Right atrium auricular region (tissue), 2 donors: ENCODE data around the gene TSSK2. TPM values are rescaled to one million over a fixed set of nuclear protein-coding genes. Genes with fewer than 3 reads are reported as not detected.
A peak's percentile ranks its signal among the peaks of the same experiment; 100 is the strongest.

ENCODE experiments used
- DNase-seq: peaks from one replicate; pipeline ENCODE4 v3.0.0-alpha.2; 2019; ENCODE audit warnings: low spot score
- H3K27ac ChIP-seq, 2 donors: fragments of 200-600 bp; sonication (generic); 1 replicate in 1 of 2; 2 replicates in 1 of 2; pipeline ENCODE4 v1.5.1; 2016 to 2019
- H3K27me3 ChIP-seq, 2 donors: fragments of 200-600 bp; sonication (generic); one replicate each; pipeline versions ENCODE4 v1.5.1 to v1.6.0; 2017 to 2019
- H3K36me3 ChIP-seq: fragments of 200-600 bp; sonication (generic); one replicate; pipeline ENCODE4 v1.5.1; 2016
- H3K4me1 ChIP-seq, 2 donors: fragments of 200-600 bp; sonication (generic); one replicate each; pipeline versions ENCODE4 v1.5.1 to v1.6.0; 2017 to 2019
- H3K4me3 ChIP-seq, 2 donors: fragments of 200-600 bp; sonication (generic); 1 replicate in 1 of 2; 2 replicates in 1 of 2; pipeline ENCODE4 v1.5.1; 2017 to 2019; ENCODE audit warnings: mild to moderate bottlenecking in 1 of 2, moderate library complexity in 1 of 2
- H3K9me3 ChIP-seq, 2 donors: fragments of 200-600 bp; sonication (generic); one replicate each; pipeline ENCODE4 v1.5.1; 2019
- total RNA-seq, 2 donors: library from RNA; depleted of rRNA; stranded (reverse); fragments of >200 nt; gene quantifications; one replicate each; pipeline ENCODE4 v1.1.0, GENCODE V29; 2016
- TF ChIP-seq, protein P1 (sequence below), 2 donors: fragments of 200-600 bp; sonication (generic); IDR thresholded peaks; one replicate each; pipeline ENCODE4 v1.5.1; 2019; ENCODE audit warnings: antibody characterized with exemption in 2 of 2

The TSSK2 gene
- total RNA-seq, 2 donors from 2014 or later = not detected

DNA sequence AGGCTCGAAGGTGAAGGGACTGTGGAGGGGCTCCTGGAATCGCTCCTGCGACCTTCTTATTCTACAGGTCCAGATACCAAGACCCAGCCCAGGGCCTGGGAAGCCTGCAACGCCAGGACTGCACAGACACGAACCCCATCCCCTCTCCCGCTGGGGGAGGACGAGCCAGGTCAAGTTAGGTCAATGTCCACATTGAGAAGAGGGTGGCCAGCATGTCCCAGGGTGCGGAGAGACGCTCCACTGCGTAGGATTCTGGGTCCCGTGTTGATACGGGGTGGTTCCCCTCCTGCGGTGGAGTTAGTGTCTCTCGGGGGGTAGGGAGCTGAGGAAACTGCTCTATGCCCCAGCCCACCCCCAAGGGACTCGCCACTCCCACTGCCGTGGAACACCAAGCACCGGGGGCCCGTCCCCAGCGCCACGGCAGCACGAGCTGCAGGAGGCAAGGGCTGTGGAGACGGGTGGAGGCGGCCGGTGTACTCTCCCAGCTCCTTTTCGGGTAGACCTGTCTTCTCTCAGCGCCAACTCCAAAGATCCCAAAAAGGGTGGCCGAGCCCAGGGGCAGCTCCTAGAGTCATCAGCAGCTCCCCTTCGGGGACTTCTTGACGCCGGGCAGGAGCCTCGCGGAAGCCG lies 17.4 kb downstream of the TSSK2 start:
- H3K9me3 ChIP-seq = no peaks in the 10 kb centered on the region
- TF ChIP-seq, protein P1, sequence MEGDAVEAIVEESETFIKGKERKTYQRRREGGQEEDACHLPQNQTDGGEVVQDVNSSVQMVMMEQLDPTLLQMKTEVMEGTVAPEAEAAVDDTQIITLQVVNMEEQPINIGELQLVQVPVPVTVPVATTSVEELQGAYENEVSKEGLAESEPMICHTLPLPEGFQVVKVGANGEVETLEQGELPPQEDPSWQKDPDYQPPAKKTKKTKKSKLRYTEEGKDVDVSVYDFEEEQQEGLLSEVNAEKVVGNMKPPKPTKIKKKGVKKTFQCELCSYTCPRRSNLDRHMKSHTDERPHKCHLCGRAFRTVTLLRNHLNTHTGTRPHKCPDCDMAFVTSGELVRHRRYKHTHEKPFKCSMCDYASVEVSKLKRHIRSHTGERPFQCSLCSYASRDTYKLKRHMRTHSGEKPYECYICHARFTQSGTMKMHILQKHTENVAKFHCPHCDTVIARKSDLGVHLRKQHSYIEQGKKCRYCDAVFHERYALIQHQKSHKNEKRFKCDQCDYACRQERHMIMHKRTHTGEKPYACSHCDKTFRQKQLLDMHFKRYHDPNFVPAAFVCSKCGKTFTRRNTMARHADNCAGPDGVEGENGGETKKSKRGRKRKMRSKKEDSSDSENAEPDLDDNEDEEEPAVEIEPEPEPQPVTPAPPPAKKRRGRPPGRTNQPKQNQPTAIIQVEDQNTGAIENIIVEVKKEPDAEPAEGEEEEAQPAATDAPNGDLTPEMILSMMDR (IDR thresholded peaks at IDR 0.05) = no peak
- H3K27me3 ChIP-seq = peaks cover 4 to 19% of the 10 kb centered on the region in 2 donors
- no peaks in the 10 kb centered on the region for H3K36me3 ChIP-seq
- H3K4me3 ChIP-seq = no peak overlapping the region
- peaks cover 0 to 17% of the 10 kb centered on the region in 2 donors for H3K4me1 ChIP-seq
- DNase-seq = no peak
- H3K27ac ChIP-seq = no peak overlapping the region

DNA sequence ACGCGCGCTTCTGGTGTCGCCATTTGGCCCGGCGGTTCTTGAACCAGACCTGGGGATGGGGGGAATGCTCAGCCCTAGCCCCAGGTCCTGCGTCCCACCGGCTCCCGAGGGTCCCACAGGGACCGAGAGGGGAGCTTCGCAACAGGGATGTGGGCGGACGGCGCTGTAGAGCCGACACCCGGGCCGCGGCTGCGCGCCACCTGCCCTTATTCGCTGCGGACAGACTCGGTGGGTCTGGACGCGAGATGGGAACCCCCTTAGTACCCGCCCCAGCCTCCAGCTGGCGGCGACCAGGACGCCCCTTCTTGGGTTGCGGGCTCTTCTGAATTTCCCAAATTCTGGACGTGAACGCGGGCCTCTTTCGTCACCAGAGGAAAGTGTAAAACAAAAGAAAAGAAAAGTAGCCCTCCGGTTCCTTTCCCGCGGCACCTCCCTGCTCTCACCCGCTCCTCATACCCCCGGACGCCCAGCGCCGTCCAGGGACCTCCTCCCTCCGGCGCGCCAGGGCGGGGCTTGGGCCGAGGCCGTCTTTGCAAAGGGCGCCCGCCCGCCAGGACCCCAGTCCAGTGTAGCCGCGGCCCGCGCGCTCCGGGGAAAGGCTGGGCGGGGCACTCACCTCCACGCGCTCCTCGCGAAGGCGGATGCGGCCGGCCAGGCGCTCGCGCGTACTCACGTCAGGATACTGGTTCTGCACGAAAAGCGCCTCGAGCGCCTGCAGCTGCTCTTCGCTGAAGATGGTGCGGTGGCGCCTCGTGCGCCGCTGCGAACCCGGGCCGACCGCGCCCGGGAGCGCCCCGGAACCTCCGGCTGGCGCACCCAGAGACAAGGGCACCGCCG lies 18.2 kb downstream of the TSSK2 start:
- peak overlapping the region in 1 of 2 donors; percentile 41 for H3K4me3 ChIP-seq
- no peaks in the 10 kb centered on the region for H3K36me3 ChIP-seq
- DNase-seq = no peak
- peaks cover 0 to 9% of the 10 kb centered on the region in 2 donors for H3K4me1 ChIP-seq
- H3K9me3 ChIP-seq = no peaks in the 10 kb centered on the region
- peaks cover 4 to 19% of the 10 kb centered on the region in 2 donors for H3K27me3 ChIP-seq
- TF ChIP-seq, protein P1 (IDR thresholded peaks at IDR 0.05) = no peak
- no peak overlapping the region for H3K27ac ChIP-seq

DNA sequence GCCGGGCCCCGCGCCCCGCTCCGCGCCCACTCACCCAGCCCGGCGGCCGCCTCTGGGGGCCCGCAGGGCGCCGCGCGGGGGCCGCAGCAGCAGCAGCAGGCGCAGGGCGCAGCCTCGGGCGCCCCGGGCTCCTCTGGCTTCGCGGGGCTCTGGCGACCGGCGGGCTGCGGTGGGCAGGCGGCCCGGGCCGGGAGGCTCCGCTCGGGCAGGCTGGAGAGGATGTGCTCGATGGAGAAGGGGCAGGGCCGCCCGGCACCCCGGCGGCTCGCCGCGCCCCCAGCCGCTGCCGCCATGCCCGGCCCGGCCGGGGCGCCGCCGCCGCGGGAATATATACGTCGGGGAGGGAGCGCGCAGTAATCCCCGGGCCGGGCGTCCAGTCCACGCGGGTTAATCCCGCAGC lies 18.9 kb downstream of the TSSK2 start, which contains the start of gene GSC2:
TSS of gene GSC2 (minus strand) at position 302 of the 400 bp plus-strand sequence. CDS start at position 293, 9 bp downstream.
- peak within 1 kb of the TSS in 1 of 2 donors; percentile 41 for H3K4me3 ChIP-seq
- no peaks in the 10 kb centered on the region for H3K9me3 ChIP-seq
- no peak for DNase-seq
- TF ChIP-seq, protein P1 (IDR thresholded peaks at IDR 0.05) = no peak
- H3K36me3 ChIP-seq = no peaks in the 10 kb centered on the region
- peaks cover 4 to 19% of the 10 kb centered on the region in 2 donors for H3K27me3 ChIP-seq
- no peak within 1 kb of the TSS for H3K27ac ChIP-seq
- peaks cover 0 to 9% of the 10 kb centered on the region in 2 donors for H3K4me1 ChIP-seq

DNA sequence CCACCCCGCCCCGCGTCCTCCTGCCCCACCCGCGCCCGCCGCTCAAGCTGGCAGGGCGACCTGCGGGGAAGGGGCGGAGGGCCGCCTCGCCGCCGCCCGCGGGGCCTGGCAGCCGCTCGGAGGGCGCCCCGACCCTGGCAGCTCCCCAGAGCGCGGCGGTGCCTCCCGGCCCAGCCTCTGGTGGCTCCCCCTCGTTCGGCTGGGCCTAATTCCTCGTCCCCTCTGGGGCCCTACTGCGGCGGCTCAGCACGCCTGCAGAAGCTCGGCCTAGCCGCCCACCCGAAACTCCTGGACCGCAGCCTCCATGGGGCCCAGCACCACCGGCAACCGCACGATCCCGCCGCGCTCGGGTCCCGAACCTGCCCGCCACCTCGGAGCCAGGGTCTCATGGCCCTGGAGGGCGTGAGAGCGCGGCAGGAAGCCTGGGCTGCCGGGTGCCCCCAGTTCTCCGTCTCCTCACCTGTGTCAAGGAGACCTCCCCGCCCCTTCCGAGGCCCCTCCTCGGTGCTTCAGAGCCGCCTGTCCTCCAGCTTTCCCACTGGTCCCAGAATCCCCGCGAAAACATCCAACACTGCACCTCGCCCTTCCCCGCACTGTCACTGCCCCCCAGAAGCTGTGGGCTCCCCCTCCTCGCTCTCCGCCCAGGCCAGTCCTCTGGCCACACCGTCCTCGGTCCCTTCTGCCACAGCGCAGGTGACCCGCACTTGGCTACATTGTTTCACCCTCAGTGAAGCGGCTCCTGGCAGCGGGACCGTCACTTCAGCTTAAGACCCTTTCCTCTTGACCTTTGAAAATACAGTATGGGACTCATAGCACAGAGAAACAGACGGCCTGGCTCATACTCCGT lies 19.6 kb downstream of the TSSK2 start:
- Histone ChIP-seq H3K36me3 (no peaks in the 10 kb centered on the region), H3K27ac (no peak overlapping the region), H3K4me3 (no peak overlapping the region), H3K27me3 (peaks cover 4 to 19% of the 10 kb centered on the region in 2 donors), H3K4me1 (peaks cover 0 to 9% of the 10 kb centered on the region in 2 donors), H3K9me3 (no peaks in the 10 kb centered on the region)
- no peak for DNase-seq
- TF ChIP-seq, protein P1 (IDR thresholded peaks at IDR 0.05) = no peak

DNA sequence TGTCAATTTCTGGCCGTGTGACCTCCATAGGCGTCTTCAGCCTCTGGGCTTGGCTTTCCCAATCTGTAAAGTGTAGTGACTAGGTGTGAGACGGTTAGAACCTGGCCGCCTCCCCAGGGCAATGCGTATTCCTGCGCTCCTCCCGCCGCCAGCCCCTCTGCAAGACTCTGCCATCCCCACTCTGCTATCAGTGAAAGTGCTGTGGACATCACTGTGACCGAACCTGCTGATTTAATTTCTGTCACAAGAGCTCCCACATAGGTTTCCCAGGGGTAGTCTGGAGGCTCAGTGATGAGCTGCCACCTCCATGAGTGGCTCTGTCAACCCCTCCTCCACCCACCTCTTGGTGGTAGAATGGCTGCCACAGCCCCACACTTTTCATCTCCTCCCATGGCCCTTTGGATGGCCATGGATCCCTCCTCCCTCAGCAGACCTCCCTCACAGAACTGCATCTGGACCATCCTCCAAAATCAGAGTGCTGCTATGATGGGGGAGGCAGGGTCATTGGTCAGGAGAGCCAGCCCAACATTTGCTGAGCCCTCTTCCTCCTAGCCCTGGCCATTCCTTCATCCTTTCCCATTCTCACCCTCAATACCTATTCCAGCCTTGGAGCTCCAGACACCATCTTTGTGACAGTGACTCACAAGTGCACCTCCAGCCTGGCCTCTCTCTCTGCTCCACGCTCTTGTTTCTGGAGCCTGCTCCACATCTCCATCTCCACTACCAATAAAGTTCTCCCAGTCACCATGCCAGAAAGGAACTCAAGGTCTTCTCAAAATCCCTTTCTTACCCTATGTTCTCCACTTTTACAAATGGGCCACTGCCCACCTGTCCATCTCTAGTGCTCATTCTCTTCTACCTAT lies 20.5 kb downstream of the TSSK2 start:
- Histone ChIP-seq H3K4me3 (no peak overlapping the region), H3K4me1 (peaks cover 0 to 9% of the 10 kb centered on the region in 2 donors), H3K27me3 (peaks cover 4 to 19% of the 10 kb centered on the region in 2 donors), H3K36me3 (no peaks in the 10 kb centered on the region), H3K9me3 (no peaks in the 10 kb centered on the region), H3K27ac (no peak overlapping the region)
- TF ChIP-seq, protein P1 (IDR thresholded peaks at IDR 0.05) = no peak
- no peak for DNase-seq
